ENCODE measurements around the gene SPAAR.

The SPAAR gene

GRCh38 chr9:35937227-35937626 is 27.9 kb downstream of the SPAAR start:
- peaks cover 5% of the 10 kb centered on the region for H3K9me3 ChIP-seq (ENCODE audit: insufficient read depth, low read length, severe bottlenecking)
- peaks cover 49% of the 10 kb centered on the region for H3K4me1 ChIP-seq (ENCODE audit: insufficient read depth, low read length)
- TF ChIP-seq, protein P1, sequence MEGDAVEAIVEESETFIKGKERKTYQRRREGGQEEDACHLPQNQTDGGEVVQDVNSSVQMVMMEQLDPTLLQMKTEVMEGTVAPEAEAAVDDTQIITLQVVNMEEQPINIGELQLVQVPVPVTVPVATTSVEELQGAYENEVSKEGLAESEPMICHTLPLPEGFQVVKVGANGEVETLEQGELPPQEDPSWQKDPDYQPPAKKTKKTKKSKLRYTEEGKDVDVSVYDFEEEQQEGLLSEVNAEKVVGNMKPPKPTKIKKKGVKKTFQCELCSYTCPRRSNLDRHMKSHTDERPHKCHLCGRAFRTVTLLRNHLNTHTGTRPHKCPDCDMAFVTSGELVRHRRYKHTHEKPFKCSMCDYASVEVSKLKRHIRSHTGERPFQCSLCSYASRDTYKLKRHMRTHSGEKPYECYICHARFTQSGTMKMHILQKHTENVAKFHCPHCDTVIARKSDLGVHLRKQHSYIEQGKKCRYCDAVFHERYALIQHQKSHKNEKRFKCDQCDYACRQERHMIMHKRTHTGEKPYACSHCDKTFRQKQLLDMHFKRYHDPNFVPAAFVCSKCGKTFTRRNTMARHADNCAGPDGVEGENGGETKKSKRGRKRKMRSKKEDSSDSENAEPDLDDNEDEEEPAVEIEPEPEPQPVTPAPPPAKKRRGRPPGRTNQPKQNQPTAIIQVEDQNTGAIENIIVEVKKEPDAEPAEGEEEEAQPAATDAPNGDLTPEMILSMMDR (IDR thresholded peaks at IDR 0.05; ENCODE audit: borderline replicate concordance, extremely low read depth, low read length, poor library complexity, severe bottlenecking), result no peak
- no peak for TF ChIP-seq EZH2 (IDR thresholded peaks at IDR 0.05; ENCODE audit: borderline replicate concordance, low read depth, low read length, severe bottlenecking)
- no peak overlapping the region for H3K4me2 ChIP-seq (ENCODE audit: insufficient read depth, low read length)
- ATAC-seq (ENCODE audit: insufficient read depth, low read depth), result no peak
- no peak overlapping the region for H2AFZ ChIP-seq (ENCODE audit: low read depth, low read length)
- H3K9ac ChIP-seq (ENCODE audit: low read depth, low read length), result no peak overlapping the region
- H3K27ac ChIP-seq (ENCODE audit: low read length), result no peak overlapping the region
- no peaks in the 10 kb centered on the region for H3K27me3 ChIP-seq (ENCODE audit: insufficient read depth, low read length, poor library complexity)
- no peaks in the 10 kb centered on the region for H4K20me1 ChIP-seq (ENCODE audit: insufficient read depth, low read length)
- H3K4me3 ChIP-seq (ENCODE audit: low read depth in 1 of 2, low read length in 2 of 2), result no peak overlapping the region
- no peaks in the 10 kb centered on the region for H3K36me3 ChIP-seq (ENCODE audit: insufficient read depth, low read length)
- H3K79me2 ChIP-seq (ENCODE audit: insufficient read depth, low read length), result no peaks in the 10 kb centered on the region
- no peak for DNase-seq

DNA sequence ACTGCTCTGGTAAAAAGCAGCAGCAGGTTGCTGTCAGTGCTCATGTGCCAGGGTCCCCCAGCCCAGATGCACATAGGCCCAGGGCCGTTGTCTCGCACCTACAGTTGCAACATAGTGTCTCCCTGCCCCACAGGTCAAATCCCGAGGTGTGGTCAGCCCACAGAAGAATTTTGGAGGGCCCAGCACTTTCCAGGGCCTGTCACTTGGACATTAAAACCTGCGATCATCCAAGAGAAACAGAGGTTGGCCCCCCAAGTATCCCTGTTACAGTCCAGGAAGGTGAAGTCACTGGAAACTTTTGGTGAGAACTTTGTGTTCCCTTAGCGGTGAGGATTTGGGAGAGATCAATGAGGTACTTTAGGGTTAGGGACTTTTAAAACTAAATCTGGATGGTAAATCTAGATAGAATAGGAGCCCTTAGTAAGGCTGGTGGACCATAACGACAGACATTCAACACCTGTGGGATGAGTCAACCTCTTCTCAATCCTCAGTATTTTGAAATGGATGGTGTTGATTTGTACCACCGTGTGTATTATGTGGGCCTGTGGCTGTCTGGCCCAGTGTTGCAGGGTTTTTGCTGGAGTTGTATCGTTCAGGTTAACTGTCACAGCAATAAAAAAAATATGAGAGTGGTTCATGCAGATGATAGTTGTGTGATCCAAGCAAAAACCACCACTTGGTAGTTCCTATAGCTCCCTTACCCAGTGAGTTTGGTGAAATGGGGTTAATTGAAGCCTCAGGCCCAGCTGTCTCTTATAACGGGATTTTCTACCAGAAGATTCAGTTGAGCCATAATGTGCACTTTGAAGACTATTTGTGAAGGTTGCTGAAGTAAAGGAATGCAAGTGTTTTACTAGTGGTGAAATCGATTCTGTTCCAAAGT is 29.4 kb downstream of the SPAAR start:
- no peaks in the 10 kb centered on the region for H3K36me3 ChIP-seq (ENCODE audit: insufficient read depth, low read length)
- H3K4me2 ChIP-seq (ENCODE audit: insufficient read depth, low read length), result no peak overlapping the region
- H3K9ac ChIP-seq (ENCODE audit: low read depth, low read length), result peak overlapping the region; percentile 16; the same call in 1 of the 2 replicates
- H3K4me1 ChIP-seq (ENCODE audit: insufficient read depth, low read length), result peaks cover 42% of the 10 kb centered on the region
- H3K79me2 ChIP-seq (ENCODE audit: insufficient read depth, low read length), result no peaks in the 10 kb centered on the region
- TF ChIP-seq, protein P1 (IDR thresholded peaks at IDR 0.05; ENCODE audit: borderline replicate concordance, extremely low read depth, low read length, poor library complexity, severe bottlenecking), result no peak
- no peak for TF ChIP-seq EZH2 (IDR thresholded peaks at IDR 0.05; ENCODE audit: borderline replicate concordance, low read depth, low read length, severe bottlenecking)
- H3K27ac ChIP-seq (ENCODE audit: low read length), result peak overlapping the region; percentile 89
- no peaks in the 10 kb centered on the region for H3K27me3 ChIP-seq (ENCODE audit: insufficient read depth, low read length, poor library complexity)
- no peak for ATAC-seq (ENCODE audit: insufficient read depth, low read depth)
- 0 out of 2 replicates have a peak overlapping the region, but pooled peaks have one; percentile 51 for H2AFZ ChIP-seq (ENCODE audit: low read depth, low read length)
- no peak overlapping the region for H3K4me3 ChIP-seq (ENCODE audit: low read depth in 1 of 2, low read length in 2 of 2)
- no peaks in the 10 kb centered on the region for H4K20me1 ChIP-seq (ENCODE audit: insufficient read depth, low read length)
- no peak for DNase-seq
- H3K9me3 ChIP-seq (ENCODE audit: insufficient read depth, low read length, severe bottlenecking), result peaks cover 5% of the 10 kb centered on the region

DNA sequence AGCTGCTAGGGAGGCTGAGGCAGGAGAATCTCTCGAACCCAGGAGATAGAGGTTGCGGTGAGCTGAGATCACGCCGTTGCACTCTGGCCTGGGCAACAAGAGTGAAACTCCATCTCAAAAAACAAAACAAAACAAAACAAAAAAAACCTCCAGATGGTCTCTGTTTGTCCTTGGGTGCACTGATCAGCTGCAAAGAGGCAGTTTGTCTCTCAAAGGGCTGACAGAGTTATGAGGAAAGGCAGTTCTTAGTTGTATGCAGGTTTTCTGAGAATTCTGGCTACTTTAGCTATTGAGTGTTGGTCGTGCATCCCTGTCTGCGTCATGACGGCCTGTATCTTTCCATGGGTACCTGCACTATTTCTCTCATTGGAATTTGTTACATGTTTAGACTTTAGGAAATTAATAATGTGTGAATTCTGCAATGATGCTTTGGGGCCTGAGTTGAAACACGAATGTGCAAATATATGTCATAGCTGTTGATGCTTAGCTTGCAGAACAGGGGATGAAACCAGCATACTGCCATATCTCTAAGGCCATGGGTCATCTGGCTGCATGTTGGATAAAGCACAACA is 30.5 kb downstream of the SPAAR start:
- peaks cover 42% of the 10 kb centered on the region for H3K4me1 ChIP-seq (ENCODE audit: insufficient read depth, low read length)
- 0 out of 3 replicates have a peak, but pooled peaks have one; percentile 6 for ATAC-seq (ENCODE audit: insufficient read depth, low read depth)
- H3K4me3 ChIP-seq (ENCODE audit: low read depth in 1 of 2, low read length in 2 of 2), result no peak overlapping the region
- H3K9ac ChIP-seq (ENCODE audit: low read depth, low read length), result no peak overlapping the region; the same call in 1 of the 2 replicates
- no peaks in the 10 kb centered on the region for H4K20me1 ChIP-seq (ENCODE audit: insufficient read depth, low read length)
- no peaks in the 10 kb centered on the region for H3K36me3 ChIP-seq (ENCODE audit: insufficient read depth, low read length)
- no peak for DNase-seq
- peak overlapping the region; percentile 89 for H3K27ac ChIP-seq (ENCODE audit: low read length)
- H3K79me2 ChIP-seq (ENCODE audit: insufficient read depth, low read length), result no peaks in the 10 kb centered on the region
- no peaks in the 10 kb centered on the region for H3K27me3 ChIP-seq (ENCODE audit: insufficient read depth, low read length, poor library complexity)
- peaks cover 5% of the 10 kb centered on the region for H3K9me3 ChIP-seq (ENCODE audit: insufficient read depth, low read length, severe bottlenecking)
- no peak for TF ChIP-seq EZH2 (IDR thresholded peaks at IDR 0.05; ENCODE audit: borderline replicate concordance, low read depth, low read length, severe bottlenecking)
- TF ChIP-seq, protein P1 (IDR thresholded peaks at IDR 0.05; ENCODE audit: borderline replicate concordance, extremely low read depth, low read length, poor library complexity, severe bottlenecking), result no peak
- no peak overlapping the region for H2AFZ ChIP-seq (ENCODE audit: low read depth, low read length)
- peak overlapping the region; percentile 50; the same call in 1 of the 2 replicates for H3K4me2 ChIP-seq (ENCODE audit: insufficient read depth, low read length)
